HEK293 (cell line): ENCODE measurements around the gene CARMIL3.
A peak's percentile ranks its signal among the peaks of the same experiment; 100 is the strongest.

Experiments
- CTCF ChIA-PET: fragments of 350-600 bp; formaldehyde crosslinking; extraction: SDS; loops from one replicate; lab custom pipeline; 2021; ENCODE audit warnings: antibody characterized with exemption; lab: Yijun Ruan, JAX
- POLR2A ChIA-PET: fragments of 300-600 bp; formaldehyde crosslinking; extraction: SDS; loops from one replicate; lab custom pipeline; 2020; ENCODE audit warnings: antibody characterized with exemption, inconsistent platforms; lab: Yijun Ruan, JAX
- H3K27ac ChIP-seq: fragments of 200-500 bp; sonication (Bioruptor generic); 2 replicates; pipeline ENCODE4 v1.5.1; 2014; ENCODE audit warnings: low read depth, low read length, control low read depth, inconsistent platforms; ENCODE audit errors: extremely low read depth
- H3K36me3 ChIP-seq, 2 experiments: fragments of 200-500 bp in 1 of 2; sonication (Bioruptor generic) in 1 of 2; 1 replicate in 1 of 2; 2 replicates in 1 of 2; pipeline ENCODE4 v1.5.1; 2014 to 2017; ENCODE audit warnings: inconsistent platforms in 2 of 2, low read length in 2 of 2; ENCODE audit not compliant: control insufficient read depth in 2 of 2, insufficient read depth in 1 of 2
- H3K4me1 ChIP-seq: fragments of 200-500 bp; sonication (Bioruptor generic); 2 replicates; pipeline ENCODE4 v1.5.1; 2014; ENCODE audit warnings: mild to moderate bottlenecking, low read length, inconsistent platforms; ENCODE audit not compliant: control insufficient read depth, insufficient read depth
- H3K4me3 ChIP-seq: 2 replicates; pipeline ENCODE4 v1.5.1; 2011; ENCODE audit warnings: low read depth, mild to moderate bottlenecking, control low read depth, low read length, moderate library complexity
- H3K9me3 ChIP-seq: fragments of 200-500 bp; sonication (Bioruptor generic); 2 replicates; pipeline ENCODE4 v1.5.1; 2014; ENCODE audit warnings: low read depth, low read length, inconsistent platforms; ENCODE audit not compliant: control insufficient read depth, insufficient read depth
- CTCF ChIP-seq: fragments of 450-650 bp; formaldehyde crosslinking; IDR thresholded peaks from 2 replicates; pipeline ENCODE4 v1.5.1; 2016; ENCODE audit warnings: missing biosample characterization, missing genetic modification characterization
- EGR2 ChIP-seq: fragments of 450-650 bp; formaldehyde crosslinking; IDR thresholded peaks from 2 replicates; pipeline ENCODE4 v1.5.1; 2016; ENCODE audit warnings: low read depth, missing biosample characterization, missing genetic modification characterization
- IKZF3 ChIP-seq: fragments of 450-650 bp; IDR thresholded peaks from 2 replicates; pipeline ENCODE4 v1.5.0; 2018; ENCODE audit warnings: missing biosample characterization, mild to moderate bottlenecking, missing genetic modification characterization, moderate library complexity
- PBX3 ChIP-seq: sonication (generic); formaldehyde crosslinking; IDR thresholded peaks from 2 replicates; pipeline ENCODE4 v1.8.1; 2022; ENCODE audit warnings: mild to moderate bottlenecking, moderate library complexity, missing genetic modification reagents
- SP2 ChIP-seq: fragments of 450-650 bp; formaldehyde crosslinking; IDR thresholded peaks from 2 replicates; pipeline ENCODE4 v1.5.1; 2016; ENCODE audit warnings: missing biosample characterization, missing genetic modification characterization
- ZNF341 ChIP-seq: fragments of 450-650 bp; formaldehyde crosslinking; IDR thresholded peaks from 2 replicates; pipeline ENCODE4; 2016; ENCODE audit warnings: low read depth, missing biosample characterization, missing genetic modification characterization
- ZNF561 ChIP-seq: fragments of 450-650 bp; IDR thresholded peaks from 2 replicates; pipeline ENCODE4 v1.5.1; 2018; ENCODE audit warnings: missing biosample characterization, missing genetic modification characterization, borderline replicate concordance
- ZNF596 ChIP-seq: fragments of 450-650 bp; IDR thresholded peaks from 2 replicates; pipeline ENCODE4 v1.5.0; 2018; ENCODE audit warnings: missing biosample characterization, mild to moderate bottlenecking, missing genetic modification characterization, moderate library complexity
- ZNF654 ChIP-seq: fragments of 450-650 bp; formaldehyde crosslinking; IDR thresholded peaks from 2 replicates; pipeline ENCODE4 v1.5.1; 2016; ENCODE audit warnings: low read depth, missing biosample characterization, missing genetic modification characterization
- ZNF670 ChIP-seq: fragments of 450-650 bp; formaldehyde crosslinking; IDR thresholded peaks from 2 replicates; pipeline ENCODE4 v1.5.1; 2016; ENCODE audit warnings: missing biosample characterization, missing genetic modification characterization, low read depth
- TF ChIP-seq, protein P1 (sequence below): fragments of 450-650 bp; formaldehyde crosslinking; IDR thresholded peaks from 2 replicates; pipeline ENCODE4 v1.5.1; 2016; ENCODE audit warnings: missing biosample characterization, missing genetic modification characterization

CARMIL3 gene

DNA sequence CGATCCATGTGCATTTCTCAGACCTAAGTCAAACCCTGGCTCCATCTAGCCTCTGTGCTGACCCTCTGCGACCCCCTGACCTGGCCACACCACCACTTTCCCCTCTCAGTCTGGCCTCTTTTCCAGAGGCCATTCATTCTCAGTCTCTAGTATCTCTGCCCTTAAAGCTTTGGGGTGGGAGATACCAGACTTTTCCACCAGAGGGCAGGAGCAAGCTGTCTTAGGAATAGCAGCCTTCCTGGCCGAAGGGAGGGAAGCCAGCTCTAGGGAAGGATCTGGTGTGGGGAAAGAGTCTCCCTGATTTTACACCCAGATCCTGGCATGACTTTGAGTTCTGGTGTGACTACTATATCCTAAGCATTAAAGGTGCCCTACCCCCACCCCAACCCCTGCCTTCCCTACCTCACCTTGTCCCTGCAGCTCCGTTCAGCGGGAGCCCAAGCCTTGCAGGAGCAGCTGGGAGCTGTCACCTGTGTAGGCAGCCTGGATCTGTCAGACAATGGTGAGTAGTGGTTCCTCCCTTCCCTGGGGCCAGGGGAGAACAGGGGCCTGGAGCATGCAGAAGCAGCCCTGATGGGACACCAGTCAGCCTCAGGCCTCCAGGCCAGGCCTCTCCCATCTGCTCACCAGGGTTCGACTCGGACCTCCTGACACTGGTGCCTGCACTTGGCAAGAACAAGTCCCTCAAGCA, 6.6 kb downstream of the CARMIL3 start:
- TF ChIP-seq CTCF (tag by site-specific recombination) (peak; percentile 85), ZNF341 (tag by site-specific recombination) (peak; percentile 84), ZNF654 (tag by site-specific recombination) (peak; percentile 88), ZNF596 (tag by site-specific recombination) (no peak), IKZF3 (tag by site-specific recombination) (peak; percentile 53; the same call in 1 of the 2 replicates), PBX3 (CRISPR knock-in tag) (no peak)
- TF ChIP-seq, all 188 proteins: peak for 4
- CTCF ChIA-PET = interaction anchor here (0.6 to 8.9 kb wide), 37 partner anchors 9 to 751 kb away, joined by 3 to 247 read pairs (median 5); partner anchors contain the start of genes CPNE6, DCAF11, DHRS4L2 and EMC9

GRCh38 chr14:24058951-24059475, 7.2 kb downstream of the CARMIL3 start:
- ChIA-PET POLR2A (interaction anchor here (0.8 to 2.3 kb wide), 11 partner anchors 22 to 183 kb away, joined by 3 to 22 read pairs (median 5); partner anchors contain the start of genes DCAF11, IPO4, IRF9 and NRL), CTCF (interaction anchor here (0.6 to 8.9 kb wide), 29 partner anchors 8 to 378 kb away, joined by 3 to 247 read pairs (median 6); partner anchors contain the start of genes CPNE6, DCAF11, EMC9 and IRF9)
- Histone ChIP-seq H3K36me3 (no peaks in the 10 kb centered on the region), H3K9me3 (no peaks in the 10 kb centered on the region), H3K4me1 (no peaks in the 10 kb centered on the region), H3K4me3 (no peak overlapping the region), H3K27ac (no peak overlapping the region)
- TF ChIP-seq ZNF561 (tag by site-specific recombination) (no peak), ZNF654 (tag by site-specific recombination) (no peak), ZNF670 (tag by site-specific recombination) (no peak), SP2 (no peak), EGR2 (tag by site-specific recombination) (no peak)
- TF ChIP-seq, protein P1, sequence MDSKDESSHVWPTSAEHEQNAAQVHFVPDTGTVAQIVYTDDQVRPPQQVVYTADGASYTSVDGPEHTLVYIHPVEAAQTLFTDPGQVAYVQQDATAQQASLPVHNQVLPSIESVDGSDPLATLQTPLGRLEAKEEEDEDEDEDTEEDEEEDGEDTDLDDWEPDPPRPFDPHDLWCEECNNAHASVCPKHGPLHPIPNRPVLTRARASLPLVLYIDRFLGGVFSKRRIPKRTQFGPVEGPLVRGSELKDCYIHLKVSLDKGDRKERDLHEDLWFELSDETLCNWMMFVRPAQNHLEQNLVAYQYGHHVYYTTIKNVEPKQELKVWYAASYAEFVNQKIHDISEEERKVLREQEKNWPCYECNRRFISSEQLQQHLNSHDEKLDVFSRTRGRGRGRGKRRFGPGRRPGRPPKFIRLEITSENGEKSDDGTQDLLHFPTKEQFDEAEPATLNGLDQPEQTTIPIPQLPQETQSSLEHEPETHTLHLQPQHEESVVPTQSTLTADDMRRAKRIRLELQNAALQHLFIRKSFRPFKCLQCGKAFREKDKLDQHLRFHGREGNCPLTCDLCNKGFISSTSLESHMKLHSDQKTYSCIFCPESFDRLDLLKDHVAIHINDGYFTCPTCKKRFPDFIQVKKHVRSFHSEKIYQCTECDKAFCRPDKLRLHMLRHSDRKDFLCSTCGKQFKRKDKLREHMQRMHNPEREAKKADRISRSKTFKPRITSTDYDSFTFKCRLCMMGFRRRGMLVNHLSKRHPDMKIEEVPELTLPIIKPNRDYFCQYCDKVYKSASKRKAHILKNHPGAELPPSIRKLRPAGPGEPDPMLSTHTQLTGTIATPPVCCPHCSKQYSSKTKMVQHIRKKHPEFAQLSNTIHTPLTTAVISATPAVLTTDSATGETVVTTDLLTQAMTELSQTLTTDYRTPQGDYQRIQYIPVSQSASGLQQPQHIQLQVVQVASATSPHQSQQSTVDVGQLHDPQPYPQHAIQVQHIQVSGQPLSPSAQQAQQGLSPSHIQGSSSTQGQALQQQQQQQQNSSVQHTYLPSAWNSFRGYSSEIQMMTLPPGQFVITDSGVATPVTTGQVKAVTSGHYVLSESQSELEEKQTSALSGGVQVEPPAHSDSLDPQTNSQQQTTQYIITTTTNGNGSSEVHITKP (tag by site-specific recombination) = peak; percentile 49; the same call in 1 of the 2 replicates

More for the DNA sequence above, 6.6 kb downstream of the CARMIL3 start:
- H3K36me3 ChIP-seq = no peaks in the 10 kb centered on the region
- H3K27ac ChIP-seq = no peak overlapping the region
- no peaks in the 10 kb centered on the region for H3K4me1 ChIP-seq
- POLR2A ChIA-PET = interaction anchor here (0.6 to 2.3 kb wide), 15 partner anchors 22 to 184 kb away, joined by 3 to 22 read pairs (median 5); partner anchors contain the start of genes DCAF11, EMC9, IPO4 and IRF9
- no peak overlapping the region for H3K4me3 ChIP-seq
- H3K9me3 ChIP-seq = no peaks in the 10 kb centered on the region
